DOHH2 (cell line): ENCODE data around the gene PPIL1.

Experiments
- H3F3A ChIP-seq: fragments of 200-600 bp; sonication (generic), shearing (Covaris generic); 2 replicates; pipeline ENCODE4 v1.6.0; 2016; ENCODE audit warnings: antibody characterized with exemption, mild to moderate bottlenecking; ENCODE audit not compliant: control insufficient read depth, insufficient read depth
- H3K27ac ChIP-seq: fragments of 200-600 bp; sonication (generic); 2 replicates; pipeline ENCODE4 v1.5.1; 2014; ENCODE audit warnings: low read depth, mild to moderate bottlenecking, low read length, moderate library complexity
- H3K27me3 ChIP-seq: fragments of 200-600 bp; sonication (generic); 2 replicates; pipeline ENCODE4 v1.6.1; 2014; ENCODE audit warnings: mild to moderate bottlenecking, low read length, mixed read lengths; ENCODE audit not compliant: control insufficient read depth
- H3K36me3 ChIP-seq: fragments of 200-600 bp; sonication (generic); 2 replicates; pipeline ENCODE4 v1.6.1; 2014; ENCODE audit warnings: mild to moderate bottlenecking, low read length, moderate library complexity, mixed read lengths; ENCODE audit not compliant: control insufficient read depth
- H3K4me1 ChIP-seq: fragments of 200-600 bp; sonication (generic); 2 replicates; pipeline ENCODE4 v1.6.1; 2014; ENCODE audit warnings: mild to moderate bottlenecking, low read length, mixed read lengths; ENCODE audit not compliant: control insufficient read depth
- H3K4me2 ChIP-seq: fragments of 200-600 bp; sonication (generic); 2 replicates; pipeline ENCODE4 v1.6.0; 2014; ENCODE audit warnings: mild to moderate bottlenecking, low read length, moderate library complexity
- H3K4me3 ChIP-seq: fragments of 200-600 bp; sonication (generic); 2 replicates; pipeline ENCODE4 v1.5.1; 2014; ENCODE audit warnings: mild to moderate bottlenecking, low read length, mixed read lengths
- H3K79me2 ChIP-seq: fragments of 200-600 bp; sonication (generic); 2 replicates; pipeline ENCODE4 v1.6.1; 2014; ENCODE audit warnings: mild to moderate bottlenecking, low read length, mixed read lengths; ENCODE audit not compliant: control insufficient read depth
- H3K9me2 ChIP-seq: fragments of 200-600 bp; sonication (generic); replicated peaks from 2 replicates; pipeline ENCODE4 v1.6.1; 2014; ENCODE audit warnings: mild to moderate bottlenecking, low read length, mixed read lengths; ENCODE audit not compliant: control insufficient read depth
- H3K9me3 ChIP-seq: fragments of 200-600 bp; sonication (generic); 2 replicates; pipeline ENCODE4 v1.6.1; 2014; ENCODE audit warnings: antibody characterized with exemption, low read length, mixed read lengths; ENCODE audit not compliant: control insufficient read depth, insufficient read depth
- H4K20me1 ChIP-seq: fragments of 200-600 bp; sonication (generic); 2 replicates; pipeline ENCODE4 v1.6.0; 2014; ENCODE audit warnings: low read depth, mild to moderate bottlenecking, antibody characterized with exemption, low read length, moderate library complexity; ENCODE audit not compliant: control insufficient read depth, insufficient read depth
- CTCF ChIP-seq: fragments of 200-600 bp; sonication (generic); IDR thresholded peaks from one replicate; pipeline ENCODE4 v1.5.1; 2014; ENCODE audit warnings: antibody characterized with exemption, mild to moderate bottlenecking, low read depth, low read length; ENCODE audit not compliant: poor library complexity, severe bottlenecking
- EZH2phosphoT487 ChIP-seq: fragments of 200-600 bp; sonication (generic); IDR thresholded peaks from 2 replicates; pipeline ENCODE4 v1.6.1; 2017; ENCODE audit warnings: borderline replicate concordance, mild to moderate bottlenecking, antibody characterized with exemption, low read length, moderate library complexity, mixed read lengths

Gene PPIL1

GRCh38 chr6:36851149-36851614, 23.4 kb downstream of the PPIL1 start:
- Histone ChIP-seq H3K36me3 (peaks cover 51% of the 10 kb centered on the region), H3K4me1 (no peaks in the 10 kb centered on the region), H4K20me1 (no peaks in the 10 kb centered on the region), H3K79me2 (no peaks in the 10 kb centered on the region), H3K27ac (no peak overlapping the region), H3K9me2 (no peaks in the 10 kb centered on the region), H3K4me2 (no peak overlapping the region), H3K27me3 (no peaks in the 10 kb centered on the region), H3F3A (no peaks in the 10 kb centered on the region), H3K9me3 (no peaks in the 10 kb centered on the region), H3K4me3 (no peak overlapping the region)
- TF ChIP-seq CTCF (peak; percentile 86), EZH2phosphoT487 (no peak)

- H3K27ac ChIP-seq, result no peak overlapping the region
- H3F3A ChIP-seq, result no peaks in the 10 kb centered on the region
- H3K4me3 ChIP-seq, result no peak overlapping the region
- H3K4me1 ChIP-seq, result no peaks in the 10 kb centered on the region
- no peaks in the 10 kb centered on the region for H3K79me2 ChIP-seq
- H3K36me3 ChIP-seq, result peaks cover 40% of the 10 kb centered on the region
- H4K20me1 ChIP-seq, result no peaks in the 10 kb centered on the region
- H3K9me3 ChIP-seq, result no peaks in the 10 kb centered on the region
- no peaks in the 10 kb centered on the region for H3K9me2 ChIP-seq
- no peak overlapping the region for H3K4me2 ChIP-seq
- no peak for TF ChIP-seq EZH2phosphoT487
- TF ChIP-seq CTCF, result no peak
- no peaks in the 10 kb centered on the region for H3K27me3 ChIP-seq
Measured at GRCh38 chr6:36850021-36850420, 24.6 kb downstream of the PPIL1 start.

- no peaks in the 10 kb centered on the region for H4K20me1 ChIP-seq
- no peaks in the 10 kb centered on the region for H3K9me3 ChIP-seq
- no peaks in the 10 kb centered on the region for H3K4me1 ChIP-seq
- H3K36me3 ChIP-seq, result peaks cover 29% of the 10 kb centered on the region
- no peak overlapping the region for H3K4me3 ChIP-seq
- no peaks in the 10 kb centered on the region for H3K9me2 ChIP-seq
- no peaks in the 10 kb centered on the region for H3K79me2 ChIP-seq
- H3K27me3 ChIP-seq, result no peaks in the 10 kb centered on the region
- no peak overlapping the region for H3K4me2 ChIP-seq
- no peaks in the 10 kb centered on the region for H3F3A ChIP-seq
- H3K27ac ChIP-seq, result no peak overlapping the region
- TF ChIP-seq EZH2phosphoT487 (no peak), CTCF (no peak)
Measured at GRCh38 chr6:36848658-36849441, 25.8 kb downstream of the PPIL1 start.
